Glomerular endothelial cell (primary cell): Measurements from ENCODE around the gene CLEC4G. TPM values are rescaled to one million over a fixed set of nuclear protein-coding genes. Genes with fewer than 3 reads are reported as not detected.

Experiments
- DNase-seq: peaks from one replicate; pipeline ENCODE4 v3.0.0-alpha.2; 2011; ENCODE audit warnings: low read depth, low spot score; ENCODE audit errors: extremely low read depth
- total RNA-seq: library from RNA; depleted of rRNA; stranded (reverse); fragments of >200 nt; gene quantifications from 2 replicates; pipeline ENCODE4 v1.2.3, GENCODE V29; 2015

The CLEC4G gene
- total RNA-seq, 1 donor from 2014 or later = not detected

GRCh38 chr19:7699003-7699402 lies 32.9 kb downstream of the CLEC4G start:
- DNase-seq = no peak

- no peak for DNase-seq
Observed at GRCh38 chr19:7698583-7698982, 33.3 kb downstream of the CLEC4G start.

- no peak for DNase-seq
Observed at GRCh38 chr19:7697721-7698287, 34.1 kb downstream of the CLEC4G start.

GRCh38 chr19:7694499-7694898 lies 37.4 kb downstream of the CLEC4G start:
- no peak for DNase-seq

GRCh38 chr19:7692417-7693088 lies 39.4 kb downstream of the CLEC4G start:
- no peak for DNase-seq

- no peak for DNase-seq
Observed at GRCh38 chr19:7691497-7691896, 40.4 kb downstream of the CLEC4G start.

- no peak for DNase-seq
Observed at GRCh38 chr19:7690779-7691258, 41.1 kb downstream of the CLEC4G start.

GRCh38 chr19:7689165-7689564 lies 42.7 kb downstream of the CLEC4G start:
- no peak for DNase-seq

- no peak for DNase-seq
Observed at GRCh38 chr19:7687177-7687576, 44.7 kb downstream of the CLEC4G start.

GRCh38 chr19:7685546-7686445 lies 46.1 kb downstream of the CLEC4G start:
- DNase-seq = no peak

- no peak for DNase-seq
Observed at GRCh38 chr19:7682175-7682855, 49.6 kb downstream of the CLEC4G start.

GRCh38 chr19:7681340-7682174 lies 50.4 kb downstream of the CLEC4G start:
- no peak for DNase-seq

GRCh38 chr19:7680606-7681339 lies 51.1 kb downstream of the CLEC4G start, which contains the start of gene TRAPPC5:
TRAPPC5 (plus strand) TSS chr19:7680833; CDS start chr19:7682254, 1,421 bp downstream.
- DNase-seq = no peak

- no peak for DNase-seq
Observed at GRCh38 chr19:7679771-7680605, 51.9 kb downstream of the CLEC4G start.

GRCh38 chr19:7678971-7679751 lies 52.7 kb downstream of the CLEC4G start:
- no peak for DNase-seq
